IPS-NIHi7 (cell line): ENCODE results near the gene BICD2.

Experiments used
- DNase-seq: peaks from one replicate; pipeline ENCODE4 v3.0.0; 2012; ENCODE audit warnings: mixed read lengths; ENCODE audit errors: extremely low spot score

The BICD2 gene

GRCh38 chr9:92727716-92728700 is 36.6 kb downstream of the BICD2 start:
- no peak for DNase-seq

GRCh38 chr9:92726971-92727715 is 37.5 kb downstream of the BICD2 start:
- DNase-seq, result no peak

GRCh38 chr9:92726348-92726747 is 38.3 kb downstream of the BICD2 start:
- DNase-seq, result no peak

- no peak for DNase-seq
Measured at GRCh38 chr9:92725766-92726165, 38.9 kb downstream of the BICD2 start.

GRCh38 chr9:92725266-92725545 is 39.4 kb downstream of the BICD2 start:
- no peak for DNase-seq

GRCh38 chr9:92724528-92725265 is 39.9 kb downstream of the BICD2 start:
- no peak for DNase-seq

- DNase-seq, result no peak
Measured at GRCh38 chr9:92723801-92724323, 40.8 kb downstream of the BICD2 start.

- DNase-seq, result no peak
Measured at GRCh38 chr9:92723299-92723625, 41.4 kb downstream of the BICD2 start.

- DNase-seq, result no peak
Measured at GRCh38 chr9:92722386-92723298, 42.0 kb downstream of the BICD2 start.

GRCh38 chr9:92721548-92721947 is 43.1 kb downstream of the BICD2 start:
- no peak for DNase-seq

GRCh38 chr9:92720807-92721535 is 43.7 kb downstream of the BICD2 start:
- no peak for DNase-seq

GRCh38 chr9:92720209-92720765 is 44.3 kb downstream of the BICD2 start:
- DNase-seq, result no peak

GRCh38 chr9:92719028-92719647 is 45.5 kb downstream of the BICD2 start:
- DNase-seq, result no peak

- no peak for DNase-seq
Measured at GRCh38 chr9:92718086-92719001, 46.3 kb downstream of the BICD2 start.

- DNase-seq, result no peak
Measured at GRCh38 chr9:92717201-92718085, 47.2 kb downstream of the BICD2 start.

GRCh38 chr9:92716557-92716956 is 48.1 kb downstream of the BICD2 start:
- peak; percentile 93 for DNase-seq

- no peak for DNase-seq
Measured at GRCh38 chr9:92715488-92716231, 49.0 kb downstream of the BICD2 start.
